Measurements from ENCODE around the gene ATXN7L3.

- TF ChIP-seq POLR2AphosphoS5 (IDR thresholded peaks at IDR 0.05): no peak
- no peak for TF ChIP-seq CTCF (IDR thresholded peaks at IDR 0.05)
Measured at GRCh38 chr17:44232061-44232460, 32.4 kb upstream of the ATXN7L3 start.

Data from prostate gland (tissue), 2 donors.